Thyroid gland (tissue), 4 donors: ENCODE data around the gene BLOC1S5. TPM values are rescaled to one million over a fixed set of nuclear protein-coding genes. Genes with fewer than 3 reads are reported as not detected.

Source experiments
- DNase-seq, 2 donors: peaks; one replicate each; pipeline ENCODE4 v3.0.0-alpha.2; 2019
- H3K27ac ChIP-seq, 3 donors: fragments of 200-600 bp; sonication (generic); 1 replicate in 2 of 3; 2 replicates in 1 of 3; pipeline ENCODE4 v1.5.1; 2016 to 2019; ENCODE audit warnings: mild to moderate bottlenecking in 1 of 3, moderate library complexity in 1 of 3
- H3K27me3 ChIP-seq: fragments of 200-600 bp; sonication (generic); one replicate; pipeline ENCODE4 v1.5.1; 2019
- H3K36me3 ChIP-seq, 2 donors: fragments of 200-600 bp; sonication (generic); one replicate each; pipeline ENCODE4 v1.5.1; 2016 to 2019
- H3K4me1 ChIP-seq, 2 donors: fragments of 200-600 bp; sonication (generic); one replicate each; pipeline ENCODE4 v1.5.1; 2017 to 2019
- H3K4me3 ChIP-seq, 3 donors: fragments of 200-600 bp; sonication (generic); replicated peaks in 1 of 3; 1 replicate in 2 of 3; 2 replicates in 1 of 3; pipeline ENCODE4 v1.5.1; 2016; ENCODE audit warnings: mild to moderate bottlenecking in 1 of 3
- H3K9me3 ChIP-seq: fragments of 200-600 bp; sonication (generic); one replicate; pipeline ENCODE4 v1.5.1; 2017
- POLR2A ChIP-seq, 2 donors: fragments of 450-650 bp; IDR thresholded peaks; one replicate each; pipeline ENCODE4 v1.6.1; 2017; ENCODE audit warnings: antibody characterized with exemption in 2 of 2, mild to moderate bottlenecking in 2 of 2, moderate library complexity in 1 of 2
- WGBS, 2 donors: methylation state at CpG; one replicate each; pipeline ENCODE4 v1.1.5; 2017; 5-methylcytosine and 5-hydroxymethylcytosine counted together
- intact Hi-C: fragments of 100-400 bp; cut with DNase I; formaldehyde crosslinking; loops from one replicate; pipeline ENCODE4 v1.15.1; 2023
- total RNA-seq, 4 donors: library from RNA; depleted of rRNA; stranded (reverse); fragments of >200 nt; gene quantifications; one replicate each; pipeline ENCODE4 v1.2.3, GENCODE V29; 2016
- TF ChIP-seq, protein P1 (sequence below), 6 experiments: fragments of 200-600 bp in 3 of 6; fragments of 450-650 bp in 3 of 6; sonication (generic) in 3 of 6; IDR thresholded peaks; one replicate each; pipeline ENCODE4 v1.5.1; 2016 to 2019; ENCODE audit warnings: antibody characterized with exemption in 6 of 6, mild to moderate bottlenecking in 2 of 6, inconsistent platforms in 1 of 6, moderate library complexity in 1 of 6

BLOC1S5 gene
- total RNA-seq, 4 donors from 2014 or later, result 15.2 to 27.7 (median 19.9) TPM

GRCh38 chr6:7996538-7997111, 67.6 kb downstream of the BLOC1S5 start:
- Histone ChIP-seq H3K27me3 (no peaks in the 10 kb centered on the region), H3K4me3 (no peak overlapping the region), H3K27ac (no peak overlapping the region), H3K36me3 (no peaks in the 10 kb centered on the region), H3K9me3 (no peaks in the 10 kb centered on the region), H3K4me1 (no peaks in the 10 kb centered on the region)
- DNase-seq, result no peak
- intact Hi-C loops, result no loop called here
- TF ChIP-seq POLR2A (IDR thresholded peaks at IDR 0.05), result no peak
- TF ChIP-seq, protein P1, sequence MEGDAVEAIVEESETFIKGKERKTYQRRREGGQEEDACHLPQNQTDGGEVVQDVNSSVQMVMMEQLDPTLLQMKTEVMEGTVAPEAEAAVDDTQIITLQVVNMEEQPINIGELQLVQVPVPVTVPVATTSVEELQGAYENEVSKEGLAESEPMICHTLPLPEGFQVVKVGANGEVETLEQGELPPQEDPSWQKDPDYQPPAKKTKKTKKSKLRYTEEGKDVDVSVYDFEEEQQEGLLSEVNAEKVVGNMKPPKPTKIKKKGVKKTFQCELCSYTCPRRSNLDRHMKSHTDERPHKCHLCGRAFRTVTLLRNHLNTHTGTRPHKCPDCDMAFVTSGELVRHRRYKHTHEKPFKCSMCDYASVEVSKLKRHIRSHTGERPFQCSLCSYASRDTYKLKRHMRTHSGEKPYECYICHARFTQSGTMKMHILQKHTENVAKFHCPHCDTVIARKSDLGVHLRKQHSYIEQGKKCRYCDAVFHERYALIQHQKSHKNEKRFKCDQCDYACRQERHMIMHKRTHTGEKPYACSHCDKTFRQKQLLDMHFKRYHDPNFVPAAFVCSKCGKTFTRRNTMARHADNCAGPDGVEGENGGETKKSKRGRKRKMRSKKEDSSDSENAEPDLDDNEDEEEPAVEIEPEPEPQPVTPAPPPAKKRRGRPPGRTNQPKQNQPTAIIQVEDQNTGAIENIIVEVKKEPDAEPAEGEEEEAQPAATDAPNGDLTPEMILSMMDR (IDR thresholded peaks at IDR 0.05), result no peak
- WGBS, 2 donors, result 53 to 55% methylated on average over 10 of the region's 10 CpGs

GRCh38 chr6:7993952-7994351, 70.2 kb downstream of the BLOC1S5 start:
- Histone ChIP-seq H3K9me3 (no peaks in the 10 kb centered on the region), H3K27ac (no peak overlapping the region), H3K36me3 (no peaks in the 10 kb centered on the region), H3K4me3 (no peak overlapping the region), H3K27me3 (no peaks in the 10 kb centered on the region), H3K4me1 (no peaks in the 10 kb centered on the region)
- no peak for DNase-seq
- no peak for TF ChIP-seq POLR2A (IDR thresholded peaks at IDR 0.05)
- TF ChIP-seq, protein P1 (IDR thresholded peaks at IDR 0.05), result no peak
- intact Hi-C loops, result no loop called here
- WGBS, 2 donors, result 76 to 91% methylated on average over 8 of the region's 8 CpGs

- H3K27ac ChIP-seq, result no peak overlapping the region
- no peak for DNase-seq
- H3K9me3 ChIP-seq, result no peaks in the 10 kb centered on the region
- TF ChIP-seq, protein P1 (IDR thresholded peaks at IDR 0.05), result no peak
- TF ChIP-seq POLR2A (IDR thresholded peaks at IDR 0.05), result no peak
- H3K4me1 ChIP-seq, result no peaks in the 10 kb centered on the region
- H3K27me3 ChIP-seq, result no peaks in the 10 kb centered on the region
- intact Hi-C loops, result no loop called here
- H3K36me3 ChIP-seq, result no peaks in the 10 kb centered on the region
- no peak overlapping the region for H3K4me3 ChIP-seq
Measured at GRCh38 chr6:7993399-7993798, 70.8 kb downstream of the BLOC1S5 start.

DNA sequence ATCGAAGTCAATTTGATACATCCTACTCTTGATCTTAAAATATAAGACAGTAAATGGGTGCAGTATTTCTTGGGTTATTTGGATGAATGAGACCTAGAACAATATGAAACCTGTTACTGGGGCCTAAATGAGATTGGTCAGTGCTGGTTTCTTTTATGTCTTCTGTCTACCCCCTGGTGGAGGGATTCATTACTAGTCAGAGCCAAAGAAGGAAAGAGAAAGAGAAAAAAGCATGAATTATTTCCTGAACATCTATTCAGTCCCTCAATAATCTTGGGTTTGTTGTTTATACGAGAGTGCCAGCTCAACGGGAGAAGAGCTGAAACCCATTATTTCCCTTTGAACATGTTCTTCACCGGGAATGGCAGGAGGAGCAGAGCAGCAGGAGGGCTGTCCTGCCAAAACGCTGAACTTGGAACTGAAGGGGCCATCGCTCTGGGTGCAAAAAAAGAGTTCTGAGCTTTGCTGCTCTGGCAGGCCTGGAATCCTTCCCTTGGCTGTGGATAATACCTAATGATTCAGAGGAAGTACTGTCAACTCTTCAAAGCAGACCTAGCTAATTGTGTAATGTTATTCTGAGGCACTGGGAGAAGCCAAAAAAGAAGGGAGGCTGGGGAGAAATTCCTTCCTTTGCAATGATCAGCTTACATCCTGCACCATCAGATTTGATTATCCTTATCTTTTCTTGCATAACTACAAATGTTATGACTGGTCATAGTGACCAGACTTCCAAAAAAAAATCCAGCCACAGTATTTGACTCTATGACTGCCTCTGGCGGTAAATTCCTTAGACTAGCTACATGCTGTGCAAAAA, 72.0 kb downstream of the BLOC1S5 start:
- H3K4me3 ChIP-seq, result no peak overlapping the region

More for the DNA sequence above, 72.0 kb downstream of the BLOC1S5 start:
- no peak overlapping the region for H3K27ac ChIP-seq
- DNase-seq, result no peak
- TF ChIP-seq POLR2A (IDR thresholded peaks at IDR 0.05), result no peak
- TF ChIP-seq, protein P1 (IDR thresholded peaks at IDR 0.05), result peak in 2 of 6 experiments; percentile 32 to 34
- H3K36me3 ChIP-seq, result no peaks in the 10 kb centered on the region
- H3K4me1 ChIP-seq, result no peaks in the 10 kb centered on the region
- H3K27me3 ChIP-seq, result no peaks in the 10 kb centered on the region
- no peaks in the 10 kb centered on the region for H3K9me3 ChIP-seq
- intact Hi-C loops, result no loop called here
- 47 to 60% methylated on average over 7 of the region's 7 CpGs for WGBS, 2 donors
